GM12878 (cell line): Measurements from ENCODE around the gene NDUFV3. TPM values are rescaled to one million over a fixed set of nuclear protein-coding genes. Genes with fewer than 3 reads are reported as not detected.
A peak's percentile ranks its signal among the peaks of the same experiment; 100 is the strongest.

Experiments
- ATAC-seq: fragments of 200-7000 bp; cut with Tn5 transposase; 3 replicates; pipeline ENCODE4 v1.9.1; 2020; ENCODE audit warnings: mild to moderate bottlenecking, moderate library complexity
- BruUV-seq: library from RNA; stranded (reverse); fragments of 400-500 nt; replicated peaks from 2 replicates; lab custom pipeline; 2021; lab: Mats Ljungman, UMichigan
- CTCF ChIA-PET: fragments of 300-600 bp; sonication (Branson Sonifier 250); formaldehyde crosslinking; extraction: SDS; loops from one replicate; lab custom pipeline; 2021; ENCODE audit warnings: inconsistent platforms; lab: Yijun Ruan, JAX
- POLR2A ChIA-PET: fragments of 350-600 bp; formaldehyde crosslinking; extraction: SDS; loops from one replicate; lab custom pipeline; 2021; ENCODE audit warnings: inconsistent platforms; lab: Charles Lee
- RAD21 ChIA-PET: fragments of 300-600 bp; sonication (Branson Sonifier 250); formaldehyde crosslinking; loops from one replicate; lab custom pipeline; 2023; ENCODE audit warnings: antibody characterized with exemption; ENCODE audit not compliant: unreplicated experiment; lab: Charles Lee
- SMC1A ChIA-PET: fragments of 300-600 bp; sonication (Branson Sonifier 250); formaldehyde crosslinking; loops from one replicate; lab custom pipeline; 2023; ENCODE audit not compliant: unreplicated experiment, uncharacterized antibody; lab: Charles Lee
- DNase-seq: peaks from one replicate; pipeline ENCODE4 v3.0.0-alpha.2; 2011; ENCODE audit warnings: low read depth, low spot score
- FAIRE-seq: peaks from 3 replicates; lab custom pipeline; 2011; peaks lifted over from hg19 to GRCh38; lab: Jason Lieb, UNC
- H2AFZ ChIP-seq: 2 replicates; pipeline ENCODE4 v1.6.0; 2011; ENCODE audit warnings: low read depth, low read length, control low read depth; ENCODE audit not compliant: control insufficient read depth
- H3K27ac ChIP-seq: 2 replicates; pipeline ENCODE4 v1.5.1; 2011; ENCODE audit warnings: control low read depth; ENCODE audit not compliant: control insufficient read depth, insufficient read depth
- H3K27me3 ChIP-seq, 2 experiments: replicated peaks in 1 of 2; 2 replicates each; pipeline versions ENCODE4 v1.6.0 to v1.6.1; 2011; ENCODE audit warnings: low read length in 1 of 2; ENCODE audit not compliant: control insufficient read depth in 2 of 2, insufficient read depth in 2 of 2
- H3K36me3 ChIP-seq, 2 experiments: 2 replicates each; pipeline ENCODE4 v1.5.1; 2011; ENCODE audit warnings: low read length in 1 of 2; ENCODE audit not compliant: control insufficient read depth in 2 of 2, insufficient read depth in 2 of 2
- H3K4me1 ChIP-seq: 2 replicates; pipeline ENCODE4 v1.6.1; 2011; ENCODE audit warnings: mild to moderate bottlenecking, low read length, moderate library complexity, mixed read lengths; ENCODE audit not compliant: control insufficient read depth, insufficient read depth
- H3K4me2 ChIP-seq: 2 replicates; pipeline ENCODE4 v1.6.0; 2011; ENCODE audit warnings: control low read depth; ENCODE audit not compliant: control insufficient read depth, insufficient read depth
- H3K4me3 ChIP-seq: fragments of 200-600 bp; sonication (generic); 2 replicates; pipeline ENCODE4 v1.5.1; 2016
- H3K79me2 ChIP-seq: 2 replicates; pipeline ENCODE4 v1.6.0; 2011; ENCODE audit warnings: low read length; ENCODE audit not compliant: control insufficient read depth, insufficient read depth
- H3K9ac ChIP-seq: 2 replicates; pipeline ENCODE4 v1.8.0; 2011; ENCODE audit warnings: low read length, control low read depth, mixed read lengths; ENCODE audit not compliant: control insufficient read depth, insufficient read depth
- H3K9me3 ChIP-seq: replicated peaks from 3 replicates; pipeline ENCODE4 v1.5.1; 2011; ENCODE audit warnings: mild to moderate bottlenecking, low read length; ENCODE audit not compliant: control insufficient read depth, insufficient read depth
- H4K20me1 ChIP-seq: 2 replicates; pipeline ENCODE4 v1.6.0; 2011; ENCODE audit not compliant: control insufficient read depth, insufficient read depth
- CEBPB ChIP-seq, 2 experiments: fragments of 150-350 bp in 1 of 2; IDR thresholded peaks; 2 replicates each; pipeline ENCODE4 v1.6.1; 2012 to 2014; ENCODE audit warnings: low read depth in 2 of 2, low read length in 2 of 2, borderline replicate concordance in 1 of 2, inconsistent platforms in 1 of 2
- CHD1 ChIP-seq: IDR thresholded peaks from 2 replicates; pipeline ENCODE4 v1.6.1; 2012; ENCODE audit warnings: low read depth, low read length, improper control_type of control experiment
- E2F8 ChIP-seq: fragments of 450-650 bp; IDR thresholded peaks from 2 replicates; pipeline ENCODE4 v1.6.1; 2018; ENCODE audit warnings: mild to moderate bottlenecking, low read depth, moderate library complexity; ENCODE audit not compliant: partially characterized antibody
- EP300 ChIP-seq, 2 experiments: fragments of 150-350 bp in 1 of 2; IDR thresholded peaks; 2 replicates each; pipeline ENCODE4 v1.6.1; 2011 to 2012; ENCODE audit warnings: low read depth in 2 of 2, low read length in 2 of 2, borderline replicate concordance in 1 of 2, improper control_type of control experiment in 1 of 2, inconsistent platforms in 1 of 2; ENCODE audit not compliant: control insufficient read depth in 1 of 2
- ETV6 ChIP-seq, 2 experiments: fragments of 450-650 bp in 1 of 2; IDR thresholded peaks in 1 of 2; conservative IDR thresholded peaks in 1 of 2; 2 replicates each; pipeline ENCODE4 v1.6.1; 2014; ENCODE audit warnings: antibody characterized with exemption in 1 of 2, borderline replicate concordance in 1 of 2, low read depth in 1 of 2, mild to moderate bottlenecking in 1 of 2, moderate library complexity in 1 of 2
- FOXM1 ChIP-seq: IDR thresholded peaks from 2 replicates; pipeline ENCODE4 v1.6.1; 2012; ENCODE audit warnings: low read depth, mild to moderate bottlenecking, inconsistent platforms, low read length, moderate library complexity
- LARP7 ChIP-seq: fragments of 450-650 bp; IDR thresholded peaks from 2 replicates; pipeline ENCODE4 v1.6.1; 2017; ENCODE audit warnings: mild to moderate bottlenecking
- MEF2A ChIP-seq: IDR thresholded peaks from 2 replicates; pipeline ENCODE4 v1.6.1; 2011; ENCODE audit warnings: low read depth, mild to moderate bottlenecking, low read length, moderate library complexity; ENCODE audit not compliant: insufficient read depth
- MTA3 ChIP-seq: IDR thresholded peaks from 2 replicates; pipeline ENCODE4 v1.6.1; 2012; ENCODE audit warnings: low read length, inconsistent platforms, borderline replicate concordance
- NR2F1 ChIP-seq: fragments of 450-650 bp; conservative IDR thresholded peaks from 2 replicates; pipeline ENCODE4 v1.6.1; 2017; ENCODE audit warnings: mild to moderate bottlenecking
- PAX8 ChIP-seq: fragments of 450-650 bp; IDR thresholded peaks from 2 replicates; pipeline ENCODE4 v1.6.1; 2017; ENCODE audit warnings: mild to moderate bottlenecking, moderate library complexity
- SREBF1 ChIP-seq: IDR thresholded peaks from 2 replicates; pipeline ENCODE4 v1.6.1; 2012; ENCODE audit warnings: mild to moderate bottlenecking, low read length
- TAF1 ChIP-seq: IDR thresholded peaks from 2 replicates; pipeline ENCODE4 v1.6.1; 2011; ENCODE audit warnings: mild to moderate bottlenecking, low read depth, low read length, borderline replicate concordance
- WGBS: methylation state at CpG from one replicate; pipeline ENCODE4 v1.1.6; 2016; ENCODE audit warnings: low lambda C conversion rate; ENCODE audit not compliant: insufficient replicate concordance, insufficient coverage; ENCODE audit errors: missing lambda C conversion rate; 5-methylcytosine and 5-hydroxymethylcytosine counted together
- in situ Hi-C: fragments of 300-500 bp; cut with MboI; formaldehyde crosslinking; loops from 9 replicates; pipeline ENCODE4 v1.14.3; 2018; ENCODE audit warnings: mixed read lengths
- intact Hi-C: fragments of 100-400 bp; cut with micrococcal nuclease; formaldehyde crosslinking; loops from one replicate; pipeline ENCODE4 v1.14.2; 2022; ENCODE audit not compliant: unreplicated experiment
- polyA plus RNA-seq, 11 experiments: library from polyadenylated mRNA; depleted of rRNA in 4 of 11; unstranded in 6 of 11; stranded (reverse) in 5 of 11; fragments of >200 nt; fragmentation: Nextera tagmentation in 4 of 11; fragmentation: Illumina TruSeq in 1 of 11; extraction: Ambion mirVana in 4 of 11; extraction: Trizol in 1 of 11; gene quantifications; 1 replicate in 1 of 11; 2 replicates in 10 of 11; pipeline versions ENCODE4 v1.2.1 to v1.2.3, GENCODE V29; 2011 to 2016; ENCODE audit warnings: inconsistent platforms in 2 of 11, missing spikeins in 2 of 11, low read depth in 1 of 11
- total RNA-seq, 4 experiments: library from RNA; depleted of rRNA in 3 of 4; stranded (reverse); fragments of >200 nt in 3 of 4; fragmentation: Illumina TruSeq in 1 of 4; extraction: Trizol in 1 of 4; gene quantifications; 2 replicates each; pipeline versions ENCODE4 v1.2.1 to v1.2.3, GENCODE V29; 2013 to 2021
- TF ChIP-seq, protein P1 (sequence below): IDR thresholded peaks from 2 replicates; pipeline ENCODE4 v1.6.1; 2012; ENCODE audit warnings: low read length, inconsistent platforms
- TF ChIP-seq, protein P2 (sequence below): IDR thresholded peaks from 2 replicates; pipeline ENCODE4 v1.6.1; 2011; ENCODE audit warnings: borderline replicate concordance, low read depth, mild to moderate bottlenecking, moderate library complexity, low read length; ENCODE audit not compliant: insufficient read depth, poor library complexity, severe bottlenecking

NDUFV3 gene
- total and polyA plus RNA-seq, 10 of the 15 experiments (the other 5 are each of a cell fraction or from before 2014, with no cell fraction given): 7.0 to 44.7 (median 29.9) TPM

DNA sequence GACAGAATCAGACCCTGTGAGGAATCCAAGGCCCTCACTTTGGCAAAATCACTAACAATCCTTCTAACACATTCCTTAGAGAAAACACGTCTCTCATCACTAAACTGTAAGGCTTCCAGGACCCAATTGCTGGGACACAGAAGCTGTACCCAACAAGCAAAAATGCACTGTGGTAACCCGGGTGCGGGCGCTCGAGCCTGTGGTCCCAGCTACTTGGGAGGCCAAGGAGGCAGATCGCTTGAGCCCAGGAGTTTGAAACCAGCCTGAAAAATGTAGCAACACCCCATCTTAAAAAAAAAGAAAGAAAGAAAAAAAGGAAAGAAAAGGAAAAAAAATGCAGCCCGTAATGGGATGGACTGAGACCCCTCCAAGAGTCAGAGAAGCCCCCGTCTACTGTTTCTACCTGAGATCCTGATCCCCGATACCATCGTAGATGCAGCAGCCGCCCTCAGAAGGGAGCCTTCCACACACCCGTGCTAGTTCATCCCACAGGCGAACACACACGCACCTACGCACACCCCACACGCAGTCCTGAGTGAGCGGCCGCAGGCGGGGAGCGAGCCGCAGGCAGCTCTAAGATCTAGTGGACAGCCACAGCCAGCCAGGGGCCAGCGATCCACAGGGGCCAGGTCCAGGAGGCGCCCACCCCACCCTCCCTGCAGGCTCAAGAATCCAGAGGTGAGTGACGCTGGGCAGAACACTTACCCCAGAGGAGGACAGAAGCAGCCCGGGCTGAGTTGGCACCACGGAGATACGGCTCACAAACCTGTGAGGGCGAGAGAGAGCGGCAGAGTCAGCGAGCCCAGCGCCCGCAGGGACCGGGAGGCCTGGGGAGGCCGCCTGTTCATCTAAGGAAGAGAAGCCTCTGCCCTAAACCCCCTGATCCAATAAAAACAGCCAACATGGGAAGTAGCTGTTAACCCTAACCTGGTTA is 33.9 kb upstream of the NDUFV3 start:
- ATAC-seq (no peak), DNase-seq (no peak), FAIRE-seq (no peak)
- Histone ChIP-seq H3K79me2 (no peaks in the 10 kb centered on the region; the same call in none of the 2 replicates), H3K4me1 (no peaks in the 10 kb centered on the region), H3K4me3 (no peak overlapping the region), H3K27me3 (no peaks in the 10 kb centered on the region), H4K20me1 (peaks cover 4% of the 10 kb centered on the region; the same call in 1 of the 2 replicates), H3K4me2 (no peak overlapping the region), H3K9me3 (no peaks in the 10 kb centered on the region), H3K36me3 (peaks cover 31 to 62% of the 10 kb centered on the region in 2 experiments), H3K27ac (no peak overlapping the region), H3K9ac (no peak overlapping the region), H2AFZ (no peak overlapping the region)
- TF ChIP-seq NR2F1 (no peak), CHD1 (no peak), E2F8 (no peak), CEBPB (IDR thresholded peaks at IDR 0.05; ENCODE audit: borderline replicate concordance in 1 of 2, low read depth in 2 of 2, low read length in 2 of 2) (no peak), LARP7 (no peak), MTA3 (no peak), FOXM1 (no peak), EP300 (IDR thresholded peaks at IDR 0.05; ENCODE audit: borderline replicate concordance in 1 of 2, control insufficient read depth in 1 of 2, low read depth in 2 of 2, low read length in 2 of 2) (no peak), SREBF1 (no peak), ETV6 (conservative IDR thresholded peaks at IDR 0.05 in 1 of 2, IDR thresholded peaks at IDR 0.05 in 1 of 2; ENCODE audit: borderline replicate concordance in 1 of 2, low read depth in 1 of 2) (no peak), MEF2A (no peak), TAF1 (no peak), PAX8 (no peak)
- TF ChIP-seq, protein P1, sequence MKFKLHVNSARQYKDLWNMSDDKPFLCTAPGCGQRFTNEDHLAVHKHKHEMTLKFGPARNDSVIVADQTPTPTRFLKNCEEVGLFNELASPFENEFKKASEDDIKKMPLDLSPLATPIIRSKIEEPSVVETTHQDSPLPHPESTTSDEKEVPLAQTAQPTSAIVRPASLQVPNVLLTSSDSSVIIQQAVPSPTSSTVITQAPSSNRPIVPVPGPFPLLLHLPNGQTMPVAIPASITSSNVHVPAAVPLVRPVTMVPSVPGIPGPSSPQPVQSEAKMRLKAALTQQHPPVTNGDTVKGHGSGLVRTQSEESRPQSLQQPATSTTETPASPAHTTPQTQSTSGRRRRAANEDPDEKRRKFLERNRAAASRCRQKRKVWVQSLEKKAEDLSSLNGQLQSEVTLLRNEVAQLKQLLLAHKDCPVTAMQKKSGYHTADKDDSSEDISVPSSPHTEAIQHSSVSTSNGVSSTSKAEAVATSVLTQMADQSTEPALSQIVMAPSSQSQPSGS: no peak
- TF ChIP-seq, protein P2, sequence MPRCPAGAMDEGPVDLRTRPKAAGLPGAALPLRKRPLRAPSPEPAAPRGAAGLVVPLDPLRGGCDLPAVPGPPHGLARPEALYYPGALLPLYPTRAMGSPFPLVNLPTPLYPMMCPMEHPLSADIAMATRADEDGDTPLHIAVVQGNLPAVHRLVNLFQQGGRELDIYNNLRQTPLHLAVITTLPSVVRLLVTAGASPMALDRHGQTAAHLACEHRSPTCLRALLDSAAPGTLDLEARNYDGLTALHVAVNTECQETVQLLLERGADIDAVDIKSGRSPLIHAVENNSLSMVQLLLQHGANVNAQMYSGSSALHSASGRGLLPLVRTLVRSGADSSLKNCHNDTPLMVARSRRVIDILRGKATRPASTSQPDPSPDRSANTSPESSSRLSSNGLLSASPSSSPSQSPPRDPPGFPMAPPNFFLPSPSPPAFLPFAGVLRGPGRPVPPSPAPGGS: no peak
- intact Hi-C loops (no loop called here), in situ Hi-C loops (no loop called here)
- 94% methylated on average over 34 of the region's 34 CpGs for WGBS
- SMC1A ChIA-PET: no interaction called here
- RAD21 ChIA-PET: no interaction called here
- BruUV-seq: TSS peak; percentile 18
- CTCF ChIA-PET: no interaction called here
- POLR2A ChIA-PET: no interaction called here
